GM23338 (cell line): ENCODE data around the gene AIG1.

Experiments
- CTCF ChIP-seq, 2 experiments: fragments of 200-600 bp in 1 of 2; sonication (generic) in 1 of 2; conservative IDR thresholded peaks; 2 replicates each; pipeline versions ENCODE4 v1.5.1 to v1.6.1; 2016 to 2017; ENCODE audit warnings: antibody characterized with exemption in 2 of 2, low read depth in 2 of 2, mild to moderate bottlenecking in 2 of 2, moderate library complexity in 1 of 2
- ETS1 ChIP-seq: IDR thresholded peaks from 2 replicates; pipeline ENCODE4 v1.6.1; 2016; ENCODE audit warnings: antibody characterized with exemption
- JUNB ChIP-seq: IDR thresholded peaks from one replicate; pipeline ENCODE4 v1.6.1; 2016; ENCODE audit warnings: antibody characterized with exemption; ENCODE audit not compliant: unreplicated experiment
- POLR2AphosphoS5 ChIP-seq: IDR thresholded peaks from 2 replicates; pipeline ENCODE4 v1.6.1; 2016; ENCODE audit warnings: antibody characterized with exemption, low read depth
- TF ChIP-seq, protein P1 (sequence below): IDR thresholded peaks from one replicate; pipeline ENCODE4 v1.6.1; 2018; ENCODE audit warnings: antibody characterized with exemption; ENCODE audit not compliant: unreplicated experiment

DNA sequence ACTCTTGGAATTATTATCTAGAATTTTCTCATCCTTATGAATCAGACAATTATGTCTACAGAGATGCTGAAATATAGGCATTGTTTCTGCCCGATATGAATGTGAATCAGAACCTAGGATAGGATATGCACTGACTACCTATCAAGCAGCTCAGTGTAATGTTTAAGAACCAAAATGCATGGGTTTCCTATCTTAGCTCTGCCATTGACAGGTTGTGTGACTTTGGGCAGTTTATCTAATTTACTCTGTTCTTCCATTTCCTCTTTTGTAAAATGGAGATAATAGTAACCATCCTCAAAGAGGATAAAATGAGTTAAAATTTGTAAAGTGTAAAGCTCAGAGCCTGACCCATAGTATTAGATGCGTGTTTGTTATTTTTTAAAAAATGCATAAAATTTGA lies 10.2 kb upstream of the AIG1 start:
- no peak for TF ChIP-seq POLR2AphosphoS5
- no peak for TF ChIP-seq CTCF (conservative IDR thresholded peaks at IDR 0.05; ENCODE audit: low read depth in 2 of 2)
- no peak for TF ChIP-seq ETS1
- TF ChIP-seq JUNB: no peak
- TF ChIP-seq, protein P1, sequence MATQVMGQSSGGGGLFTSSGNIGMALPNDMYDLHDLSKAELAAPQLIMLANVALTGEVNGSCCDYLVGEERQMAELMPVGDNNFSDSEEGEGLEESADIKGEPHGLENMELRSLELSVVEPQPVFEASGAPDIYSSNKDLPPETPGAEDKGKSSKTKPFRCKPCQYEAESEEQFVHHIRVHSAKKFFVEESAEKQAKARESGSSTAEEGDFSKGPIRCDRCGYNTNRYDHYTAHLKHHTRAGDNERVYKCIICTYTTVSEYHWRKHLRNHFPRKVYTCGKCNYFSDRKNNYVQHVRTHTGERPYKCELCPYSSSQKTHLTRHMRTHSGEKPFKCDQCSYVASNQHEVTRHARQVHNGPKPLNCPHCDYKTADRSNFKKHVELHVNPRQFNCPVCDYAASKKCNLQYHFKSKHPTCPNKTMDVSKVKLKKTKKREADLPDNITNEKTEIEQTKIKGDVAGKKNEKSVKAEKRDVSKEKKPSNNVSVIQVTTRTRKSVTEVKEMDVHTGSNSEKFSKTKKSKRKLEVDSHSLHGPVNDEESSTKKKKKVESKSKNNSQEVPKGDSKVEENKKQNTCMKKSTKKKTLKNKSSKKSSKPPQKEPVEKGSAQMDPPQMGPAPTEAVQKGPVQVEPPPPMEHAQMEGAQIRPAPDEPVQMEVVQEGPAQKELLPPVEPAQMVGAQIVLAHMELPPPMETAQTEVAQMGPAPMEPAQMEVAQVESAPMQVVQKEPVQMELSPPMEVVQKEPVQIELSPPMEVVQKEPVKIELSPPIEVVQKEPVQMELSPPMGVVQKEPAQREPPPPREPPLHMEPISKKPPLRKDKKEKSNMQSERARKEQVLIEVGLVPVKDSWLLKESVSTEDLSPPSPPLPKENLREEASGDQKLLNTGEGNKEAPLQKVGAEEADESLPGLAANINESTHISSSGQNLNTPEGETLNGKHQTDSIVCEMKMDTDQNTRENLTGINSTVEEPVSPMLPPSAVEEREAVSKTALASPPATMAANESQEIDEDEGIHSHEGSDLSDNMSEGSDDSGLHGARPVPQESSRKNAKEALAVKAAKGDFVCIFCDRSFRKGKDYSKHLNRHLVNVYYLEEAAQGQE: no peak
